ENCODE results near the gene APOD. TPM values are rescaled to one million over a fixed set of nuclear protein-coding genes. Genes with fewer than 3 reads are reported as not detected.

Gene APOD
- total RNA-seq, 6 experiments from 2014 or later, result 0.14 to 0.38 TPM; not detected in 4

DNA sequence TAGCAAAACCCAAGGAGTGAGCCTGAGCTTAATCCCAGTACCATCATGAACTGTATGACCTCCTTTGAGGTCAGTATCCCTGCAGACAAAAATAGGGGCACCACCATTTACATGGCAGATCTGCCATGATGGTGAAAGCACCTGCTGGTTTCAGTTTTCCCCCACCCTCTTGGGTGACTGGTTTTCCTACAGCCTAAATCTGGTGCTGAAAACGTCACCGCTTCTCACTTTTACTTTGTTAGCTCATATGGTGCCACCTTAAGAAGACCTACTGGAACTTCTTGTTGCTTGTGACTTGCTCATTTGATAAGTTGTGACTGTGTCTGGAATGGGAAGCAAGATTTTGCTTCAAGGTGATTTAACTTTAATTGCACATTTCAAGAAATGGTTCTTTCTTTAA lies 45.7 kb downstream of the APOD start:
- DNase-seq, result no peak
- H3K4me3 Mint-ChIP-seq, result no peak overlapping the region
- H3K36me3 Mint-ChIP-seq (ENCODE audit: low read depth), result no peaks in the 10 kb centered on the region
- no peak overlapping the region for H3K27ac Mint-ChIP-seq
- H3K4me1 Mint-ChIP-seq (ENCODE audit: low read depth), result peaks cover 23% of the 10 kb centered on the region
- H3K27me3 Mint-ChIP-seq (ENCODE audit: insufficient read depth), result no peaks in the 10 kb centered on the region
- TF ChIP-seq, protein P1, sequence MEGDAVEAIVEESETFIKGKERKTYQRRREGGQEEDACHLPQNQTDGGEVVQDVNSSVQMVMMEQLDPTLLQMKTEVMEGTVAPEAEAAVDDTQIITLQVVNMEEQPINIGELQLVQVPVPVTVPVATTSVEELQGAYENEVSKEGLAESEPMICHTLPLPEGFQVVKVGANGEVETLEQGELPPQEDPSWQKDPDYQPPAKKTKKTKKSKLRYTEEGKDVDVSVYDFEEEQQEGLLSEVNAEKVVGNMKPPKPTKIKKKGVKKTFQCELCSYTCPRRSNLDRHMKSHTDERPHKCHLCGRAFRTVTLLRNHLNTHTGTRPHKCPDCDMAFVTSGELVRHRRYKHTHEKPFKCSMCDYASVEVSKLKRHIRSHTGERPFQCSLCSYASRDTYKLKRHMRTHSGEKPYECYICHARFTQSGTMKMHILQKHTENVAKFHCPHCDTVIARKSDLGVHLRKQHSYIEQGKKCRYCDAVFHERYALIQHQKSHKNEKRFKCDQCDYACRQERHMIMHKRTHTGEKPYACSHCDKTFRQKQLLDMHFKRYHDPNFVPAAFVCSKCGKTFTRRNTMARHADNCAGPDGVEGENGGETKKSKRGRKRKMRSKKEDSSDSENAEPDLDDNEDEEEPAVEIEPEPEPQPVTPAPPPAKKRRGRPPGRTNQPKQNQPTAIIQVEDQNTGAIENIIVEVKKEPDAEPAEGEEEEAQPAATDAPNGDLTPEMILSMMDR (IDR thresholded peaks at IDR 0.05), result no peak
- H3K9me3 Mint-ChIP-seq, result no peaks in the 10 kb centered on the region

DNA sequence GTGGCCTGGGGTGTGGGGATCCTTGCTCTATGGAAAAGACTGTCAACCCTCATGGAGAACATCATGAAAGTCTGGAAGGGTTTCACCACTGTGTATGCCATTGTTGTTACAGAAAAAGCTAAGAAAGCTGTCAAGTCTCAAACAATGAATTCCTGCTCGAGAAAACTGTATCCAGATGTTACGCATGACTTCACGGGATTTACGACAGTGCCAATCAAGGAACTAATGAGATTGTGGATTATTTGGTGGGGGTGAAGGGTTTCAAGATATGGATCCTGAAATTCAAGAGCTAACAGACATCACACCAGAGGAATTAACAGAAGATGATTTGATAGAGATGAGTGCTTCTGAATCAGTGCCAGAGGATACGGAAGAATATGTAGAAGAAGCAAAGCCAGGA lies 48.4 kb downstream of the APOD start:
- no peaks in the 10 kb centered on the region for H3K27me3 Mint-ChIP-seq (ENCODE audit: insufficient read depth)
- no peaks in the 10 kb centered on the region for H3K9me3 Mint-ChIP-seq
- no peak overlapping the region for H3K27ac Mint-ChIP-seq
- peaks cover 7% of the 10 kb centered on the region; the same call in 1 of the 2 replicates for H3K4me1 Mint-ChIP-seq (ENCODE audit: low read depth)
- H3K36me3 Mint-ChIP-seq (ENCODE audit: low read depth), result no peaks in the 10 kb centered on the region
- TF ChIP-seq, protein P1 (IDR thresholded peaks at IDR 0.05), result no peak
- no peak overlapping the region for H3K4me3 Mint-ChIP-seq
- DNase-seq, result no peak

- no peak overlapping the region for H3K4me3 Mint-ChIP-seq
- no peaks in the 10 kb centered on the region for H3K36me3 Mint-ChIP-seq (ENCODE audit: low read depth)
- H3K27ac Mint-ChIP-seq, result no peak overlapping the region
- DNase-seq, result no peak
- H3K27me3 Mint-ChIP-seq (ENCODE audit: insufficient read depth), result no peaks in the 10 kb centered on the region
- no peaks in the 10 kb centered on the region for H3K9me3 Mint-ChIP-seq
- TF ChIP-seq, protein P1 (IDR thresholded peaks at IDR 0.05), result no peak
- H3K4me1 Mint-ChIP-seq (ENCODE audit: low read depth), result no peaks in the 10 kb centered on the region
These were observed 50.9 kb downstream of the APOD start for GRCh38 chr3:195532834-195533233.

GRCh38 chr3:195532345-195532744 lies 51.4 kb downstream of the APOD start:
- no peak overlapping the region for H3K27ac Mint-ChIP-seq
- DNase-seq, result no peak
- H3K27me3 Mint-ChIP-seq (ENCODE audit: insufficient read depth), result no peaks in the 10 kb centered on the region
- H3K36me3 Mint-ChIP-seq (ENCODE audit: low read depth), result no peaks in the 10 kb centered on the region
- no peaks in the 10 kb centered on the region for H3K4me1 Mint-ChIP-seq (ENCODE audit: low read depth)
- no peak overlapping the region for H3K4me3 Mint-ChIP-seq
- H3K9me3 Mint-ChIP-seq, result no peaks in the 10 kb centered on the region
- TF ChIP-seq, protein P1 (IDR thresholded peaks at IDR 0.05), result no peak

- H3K4me3 Mint-ChIP-seq, result no peak overlapping the region
- H3K9me3 Mint-ChIP-seq, result no peaks in the 10 kb centered on the region
- H3K4me1 Mint-ChIP-seq (ENCODE audit: low read depth), result no peaks in the 10 kb centered on the region
- no peaks in the 10 kb centered on the region for H3K27me3 Mint-ChIP-seq (ENCODE audit: insufficient read depth)
- no peak overlapping the region for H3K27ac Mint-ChIP-seq
- no peak for DNase-seq
- no peaks in the 10 kb centered on the region for H3K36me3 Mint-ChIP-seq (ENCODE audit: low read depth)
- TF ChIP-seq, protein P1 (IDR thresholded peaks at IDR 0.05), result no peak
These were observed 52.1 kb downstream of the APOD start for GRCh38 chr3:195531683-195532082.

GRCh38 chr3:195526492-195526891 lies 57.2 kb downstream of the APOD start:
- Mint-ChIP-seq H3K4me3 (no peak overlapping the region), H3K4me1 (ENCODE audit: low read depth) (peaks cover 5% of the 10 kb centered on the region; the same call in 1 of the 2 replicates), H3K27me3 (ENCODE audit: insufficient read depth) (no peaks in the 10 kb centered on the region), H3K9me3 (no peaks in the 10 kb centered on the region), H3K36me3 (ENCODE audit: low read depth) (no peaks in the 10 kb centered on the region), H3K27ac (no peak overlapping the region)
- TF ChIP-seq, protein P1 (IDR thresholded peaks at IDR 0.05), result no peak
- DNase-seq, result no peak

Measured in HFFc6 (cell line).